GM12873 (cell line): ENCODE results near the gene NSMF.

Experiments used
- TF ChIP-seq, protein P1 (sequence below): IDR thresholded peaks from 2 replicates; pipeline ENCODE4 v1.5.1; 2012; ENCODE audit warnings: low read depth, mild to moderate bottlenecking, moderate library complexity, low read length, control low read depth; ENCODE audit not compliant: insufficient read depth; ENCODE audit errors: missing control alignments

Gene NSMF

GRCh38 chr9:137434498-137435380 lies 24.4 kb downstream of the NSMF start:
- TF ChIP-seq, protein P1, sequence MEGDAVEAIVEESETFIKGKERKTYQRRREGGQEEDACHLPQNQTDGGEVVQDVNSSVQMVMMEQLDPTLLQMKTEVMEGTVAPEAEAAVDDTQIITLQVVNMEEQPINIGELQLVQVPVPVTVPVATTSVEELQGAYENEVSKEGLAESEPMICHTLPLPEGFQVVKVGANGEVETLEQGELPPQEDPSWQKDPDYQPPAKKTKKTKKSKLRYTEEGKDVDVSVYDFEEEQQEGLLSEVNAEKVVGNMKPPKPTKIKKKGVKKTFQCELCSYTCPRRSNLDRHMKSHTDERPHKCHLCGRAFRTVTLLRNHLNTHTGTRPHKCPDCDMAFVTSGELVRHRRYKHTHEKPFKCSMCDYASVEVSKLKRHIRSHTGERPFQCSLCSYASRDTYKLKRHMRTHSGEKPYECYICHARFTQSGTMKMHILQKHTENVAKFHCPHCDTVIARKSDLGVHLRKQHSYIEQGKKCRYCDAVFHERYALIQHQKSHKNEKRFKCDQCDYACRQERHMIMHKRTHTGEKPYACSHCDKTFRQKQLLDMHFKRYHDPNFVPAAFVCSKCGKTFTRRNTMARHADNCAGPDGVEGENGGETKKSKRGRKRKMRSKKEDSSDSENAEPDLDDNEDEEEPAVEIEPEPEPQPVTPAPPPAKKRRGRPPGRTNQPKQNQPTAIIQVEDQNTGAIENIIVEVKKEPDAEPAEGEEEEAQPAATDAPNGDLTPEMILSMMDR, result no peak

DNA sequence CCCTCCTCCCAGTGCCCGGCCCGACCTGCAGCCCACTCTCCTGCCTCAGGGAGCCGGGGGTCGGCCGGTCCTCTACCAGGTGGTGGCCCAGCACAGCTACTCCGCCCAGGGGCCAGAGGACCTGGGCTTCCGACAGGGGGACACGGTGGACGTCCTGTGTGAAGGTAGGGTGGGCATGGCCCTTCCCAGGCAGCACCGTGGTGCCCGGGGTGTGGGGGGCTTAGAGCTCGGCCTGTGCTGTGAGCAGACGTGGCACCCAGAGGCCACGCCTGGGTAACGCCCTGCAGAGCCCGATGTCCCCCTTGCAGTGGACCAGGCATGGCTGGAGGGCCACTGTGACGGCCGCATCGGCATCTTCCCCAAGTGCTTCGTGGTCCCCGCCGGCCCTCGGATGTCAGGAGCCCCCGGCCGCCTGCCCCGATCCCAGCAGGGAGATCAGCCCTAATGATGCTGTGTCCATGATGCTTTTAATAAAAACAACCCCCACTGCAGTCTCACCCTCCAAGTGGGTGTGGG lies 25.2 kb downstream of the NSMF start:
- TF ChIP-seq, protein P1, result no peak

GRCh38 chr9:137433349-137433915 lies 25.7 kb downstream of the NSMF start:
- TF ChIP-seq, protein P1, result no peak

DNA sequence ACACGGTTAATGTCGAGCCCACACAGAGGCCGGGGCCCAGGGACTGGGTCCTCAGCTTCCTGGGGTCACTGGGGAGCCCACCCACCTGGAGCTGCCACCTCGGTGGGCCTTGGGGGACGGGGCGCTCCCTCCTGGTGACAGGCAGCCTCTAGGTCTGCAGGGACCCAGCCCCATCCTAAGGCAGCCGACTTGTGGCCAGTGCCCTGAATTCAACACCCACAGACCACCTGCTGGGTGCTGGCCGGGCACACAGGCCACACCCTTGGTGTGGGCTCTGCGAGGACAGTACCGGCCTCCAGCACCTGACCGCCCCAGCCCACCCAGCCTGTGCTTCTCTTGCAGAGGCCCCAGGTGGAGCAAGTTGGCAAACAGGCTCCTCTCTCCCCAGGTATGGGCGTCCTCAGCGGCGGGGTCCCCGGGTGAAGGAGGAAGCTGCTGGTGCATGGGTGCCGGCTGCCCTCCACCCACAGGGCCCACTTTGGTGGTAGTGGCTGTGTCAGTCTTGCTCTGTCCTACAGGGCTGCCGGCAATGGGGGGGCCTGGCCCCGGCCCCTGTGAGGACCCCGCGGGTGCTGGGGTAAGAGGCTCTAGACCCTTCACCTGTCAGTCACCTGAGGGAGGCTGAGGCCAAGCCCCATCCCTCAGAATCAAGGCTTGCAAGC lies 26.3 kb downstream of the NSMF start:
- TF ChIP-seq, protein P1, result no peak

DNA sequence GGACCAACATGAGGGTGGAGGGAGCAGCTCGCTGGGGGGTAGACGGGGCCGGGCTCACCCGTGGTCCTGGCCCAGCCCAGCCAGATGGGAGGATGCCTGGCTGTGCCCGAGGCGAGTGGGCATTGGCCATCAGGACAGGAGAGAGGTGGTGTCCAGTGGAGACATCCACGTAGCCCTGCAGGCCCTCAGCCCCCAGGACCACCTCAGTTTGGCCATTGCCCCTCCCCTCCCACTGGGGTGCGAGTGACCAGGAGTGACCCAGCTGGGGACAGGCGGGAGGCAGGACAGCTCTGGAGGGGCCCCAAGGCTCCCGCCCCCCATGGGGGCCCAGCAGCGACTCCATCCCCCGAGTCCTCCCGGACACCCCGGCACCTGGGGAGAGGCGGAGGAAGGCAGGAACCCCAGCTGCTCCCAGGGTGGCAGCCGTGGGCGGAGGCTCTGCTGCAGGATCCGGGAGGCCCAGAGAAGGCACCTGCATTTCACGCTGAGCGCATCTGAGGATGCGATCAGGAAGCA lies 27.7 kb downstream of the NSMF start:
- TF ChIP-seq, protein P1, result no peak

- TF ChIP-seq, protein P1, result no peak
Measured at GRCh38 chr9:137430723-137431415, 28.3 kb downstream of the NSMF start.
